HAP-1 (cell line): ENCODE data around the gene CBY1.

Experiments used
- DNase-seq, 2 experiments: peaks; one replicate each; pipeline ENCODE4 v3.0.0-alpha.2; 2016 to 2020; ENCODE audit warnings: low spot score in 2 of 2
- H3K27me3 ChIP-seq: fragments of 250-450 bp; sonication (Bioruptor Pico); 2 replicates; pipeline ENCODE4 v1.5.1; 2020; ENCODE audit warnings: low read depth, mild to moderate bottlenecking, moderate library complexity
- H3K36me3 ChIP-seq: fragments of 250-450 bp; sonication (Bioruptor Pico); replicated peaks from 2 replicates; pipeline ENCODE4 v1.5.1; 2020; ENCODE audit warnings: mild to moderate bottlenecking
- H3K4me1 ChIP-seq: fragments of 250-450 bp; sonication (Bioruptor Pico); 2 replicates; pipeline ENCODE4 v1.5.1; 2020; ENCODE audit warnings: mild to moderate bottlenecking
- H3K4me3 ChIP-seq: fragments of 250-450 bp; sonication (Bioruptor Pico); 2 replicates; pipeline ENCODE4 v1.5.1; 2020; ENCODE audit warnings: mild to moderate bottlenecking, moderate library complexity
- H3K9me3 ChIP-seq: fragments of 250-450 bp; sonication (Bioruptor Pico); 2 replicates; pipeline ENCODE4 v1.5.1; 2020; ENCODE audit warnings: mild to moderate bottlenecking, moderate library complexity
- in situ Hi-C: fragments of 300-500 bp; cut with MboI; formaldehyde crosslinking; loops from 3 replicates; pipeline ENCODE4 v1.14.3; 2020; ENCODE audit warnings: low sequenced_read_pairs, inconsistent platforms, mixed read lengths

The CBY1 gene

GRCh38 chr22:38713921-38714320 is 57.5 kb downstream of the CBY1 start:
- Histone ChIP-seq H3K9me3 (no peaks in the 10 kb centered on the region), H3K36me3 (peaks cover 60% of the 10 kb centered on the region), H3K4me3 (no peak overlapping the region), H3K4me1 (no peaks in the 10 kb centered on the region), H3K27me3 (no peaks in the 10 kb centered on the region)
- DNase-seq, result peak in 1 of 2 experiments; percentile 7
- in situ Hi-C loops, result no loop called here

- in situ Hi-C loops, result no loop called here
- Histone ChIP-seq H3K36me3 (peaks cover 53% of the 10 kb centered on the region), H3K27me3 (no peaks in the 10 kb centered on the region), H3K4me1 (no peaks in the 10 kb centered on the region), H3K9me3 (no peaks in the 10 kb centered on the region), H3K4me3 (no peak overlapping the region)
- DNase-seq, result peak in 1 of 2 experiments; percentile 3
Observed at GRCh38 chr22:38715176-38715764, 58.8 kb downstream of the CBY1 start.

- no peak overlapping the region for H3K4me3 ChIP-seq
- DNase-seq, result no peak
- in situ Hi-C loops, result no loop called here
- no peaks in the 10 kb centered on the region for H3K4me1 ChIP-seq
- H3K36me3 ChIP-seq, result peaks cover 52% of the 10 kb centered on the region
- no peaks in the 10 kb centered on the region for H3K27me3 ChIP-seq
- no peaks in the 10 kb centered on the region for H3K9me3 ChIP-seq
Observed at GRCh38 chr22:38715852-38716251, 59.4 kb downstream of the CBY1 start.

- Histone ChIP-seq H3K4me1 (no peaks in the 10 kb centered on the region), H3K4me3 (no peak overlapping the region), H3K36me3 (peaks cover 53% of the 10 kb centered on the region), H3K27me3 (no peaks in the 10 kb centered on the region), H3K9me3 (no peaks in the 10 kb centered on the region)
- no peak for DNase-seq
- in situ Hi-C loops, result no loop called here
Observed at GRCh38 chr22:38716271-38716670, 59.8 kb downstream of the CBY1 start.

GRCh38 chr22:38716826-38717225 is 60.4 kb downstream of the CBY1 start:
- Histone ChIP-seq H3K27me3 (no peaks in the 10 kb centered on the region), H3K9me3 (no peaks in the 10 kb centered on the region), H3K36me3 (peaks cover 54% of the 10 kb centered on the region), H3K4me3 (no peak overlapping the region), H3K4me1 (no peaks in the 10 kb centered on the region)
- DNase-seq, result no peak
- in situ Hi-C loops, result no loop called here

- in situ Hi-C loops, result no loop called here
- H3K4me1 ChIP-seq, result no peaks in the 10 kb centered on the region
- H3K27me3 ChIP-seq, result no peaks in the 10 kb centered on the region
- no peaks in the 10 kb centered on the region for H3K9me3 ChIP-seq
- no peak overlapping the region for H3K4me3 ChIP-seq
- peaks cover 57% of the 10 kb centered on the region for H3K36me3 ChIP-seq
- no peak for DNase-seq
Observed at GRCh38 chr22:38717244-38717643, 60.8 kb downstream of the CBY1 start.

GRCh38 chr22:38718414-38718813 is 62.0 kb downstream of the CBY1 start:
- in situ Hi-C loops, result no loop called here
- H3K36me3 ChIP-seq, result peaks cover 61% of the 10 kb centered on the region
- H3K4me1 ChIP-seq, result no peaks in the 10 kb centered on the region
- H3K4me3 ChIP-seq, result no peak overlapping the region
- DNase-seq, result peak in 1 of 2 experiments; percentile 48
- no peaks in the 10 kb centered on the region for H3K27me3 ChIP-seq
- H3K9me3 ChIP-seq, result no peaks in the 10 kb centered on the region

GRCh38 chr22:38719196-38719595 is 62.8 kb downstream of the CBY1 start:
- DNase-seq, result peak in 1 of 2 experiments; percentile 5
- in situ Hi-C loops, result no loop called here
- Histone ChIP-seq H3K4me3 (no peak overlapping the region), H3K9me3 (no peaks in the 10 kb centered on the region), H3K4me1 (no peaks in the 10 kb centered on the region), H3K36me3 (peaks cover 69% of the 10 kb centered on the region), H3K27me3 (no peaks in the 10 kb centered on the region)

GRCh38 chr22:38720350-38720749 is 63.9 kb downstream of the CBY1 start:
- DNase-seq, result no peak
- H3K9me3 ChIP-seq, result no peaks in the 10 kb centered on the region
- no peak overlapping the region for H3K4me3 ChIP-seq
- no peaks in the 10 kb centered on the region for H3K4me1 ChIP-seq
- in situ Hi-C loops, result no loop called here
- peaks cover 77% of the 10 kb centered on the region for H3K36me3 ChIP-seq
- no peaks in the 10 kb centered on the region for H3K27me3 ChIP-seq

- DNase-seq, result no peak
- no peaks in the 10 kb centered on the region for H3K9me3 ChIP-seq
- no peaks in the 10 kb centered on the region for H3K4me1 ChIP-seq
- H3K36me3 ChIP-seq, result peaks cover 82% of the 10 kb centered on the region
- H3K4me3 ChIP-seq, result no peak overlapping the region
- in situ Hi-C loops, result no loop called here
- H3K27me3 ChIP-seq, result no peaks in the 10 kb centered on the region
Observed at GRCh38 chr22:38721551-38721950, 65.1 kb downstream of the CBY1 start.
